H1 (cell line): ENCODE data around the gene EPHB1. TPM values are rescaled to one million over a fixed set of nuclear protein-coding genes. Genes with fewer than 3 reads are reported as not detected.

ENCODE experiments used
- CTCF ChIA-PET: fragments of 300-600 bp; sonication (Branson Sonifier 250); formaldehyde crosslinking; loops from one replicate; lab custom pipeline; 2021; ENCODE audit not compliant: partially characterized antibody; lab: Charles Lee
- POLR2A ChIA-PET: fragments of 300-600 bp; sonication (Branson Sonifier 250); formaldehyde crosslinking; loops from one replicate; lab custom pipeline; 2021; ENCODE audit warnings: inconsistent platforms; ENCODE audit not compliant: partially characterized antibody; lab: Charles Lee
- DNase-seq, 2 experiments: peaks; one replicate each; pipeline versions ENCODE4 v3.0.0 to v3.0.0-alpha.2; 2010 to 2022; ENCODE audit warnings: low spot score in 2 of 2, low read depth in 1 of 2, mixed read lengths in 1 of 2
- FAIRE-seq: peaks from 2 replicates; lab custom pipeline; 2011; peaks lifted over from hg19 to GRCh38; lab: Jason Lieb, UNC
- H2AFZ ChIP-seq: 2 replicates; pipeline ENCODE4 v1.8.1; 2012; ENCODE audit warnings: low read length, inconsistent platforms
- H2AK5ac ChIP-seq: 2 replicates; pipeline ENCODE4 v1.6.1; 2013; ENCODE audit warnings: low read depth, low read length
- H2BK120ac ChIP-seq: replicated peaks from 2 replicates; pipeline ENCODE3; 2013; ENCODE audit warnings: low read depth, low read length, inconsistent platforms
- H2BK12ac ChIP-seq: 2 replicates; pipeline ENCODE4 v1.6.1; 2013; ENCODE audit warnings: low read depth, low read length
- H2BK15ac ChIP-seq: 2 replicates; pipeline ENCODE4 v1.6.1; 2013; ENCODE audit warnings: low read length
- H2BK20ac ChIP-seq: 2 replicates; pipeline ENCODE4 v1.6.1; 2013; ENCODE audit warnings: low read length
- H2BK5ac ChIP-seq: 2 replicates; pipeline ENCODE4 v1.6.1; 2013; ENCODE audit warnings: low read depth, low read length
- H3K14ac ChIP-seq: 2 replicates; pipeline ENCODE4 v1.6.1; 2013; ENCODE audit warnings: inconsistent platforms; ENCODE audit not compliant: insufficient read length
- H3K18ac ChIP-seq: 2 replicates; pipeline ENCODE4 v1.6.1; 2013; ENCODE audit warnings: low read length; ENCODE audit errors: extremely low read depth
- H3K23ac ChIP-seq: 2 replicates; pipeline ENCODE4 v1.6.1; 2013; ENCODE audit warnings: inconsistent platforms; ENCODE audit not compliant: insufficient read length
- H3K23me2 ChIP-seq: 2 replicates; pipeline ENCODE4 v1.6.1; 2013; ENCODE audit warnings: low read depth, low read length
- H3K27ac ChIP-seq: 2 replicates; pipeline ENCODE4 v1.6.1; 2011; ENCODE audit warnings: low read depth, low read length, inconsistent platforms
- H3K27me3 ChIP-seq, 4 experiments: replicated peaks in 1 of 4; 1 replicate in 1 of 4; 2 replicates in 3 of 4; pipeline versions ENCODE4 v1.6.1 to v1.8.1; 2011 to 2013; ENCODE audit warnings: low read length in 3 of 4, mild to moderate bottlenecking in 3 of 4, inconsistent platforms in 2 of 4, mixed read lengths in 2 of 4, moderate library complexity in 1 of 4; ENCODE audit not compliant: control insufficient read depth in 3 of 4, insufficient read depth in 3 of 4; ENCODE audit errors: extremely low read depth in 1 of 4
- H3K36me3 ChIP-seq, 4 experiments: 2 replicates each; pipeline versions ENCODE4 v1.6.1 to v1.8.1; 2011 to 2013; ENCODE audit warnings: mild to moderate bottlenecking in 4 of 4, low read length in 3 of 4, moderate library complexity in 2 of 4, control low read depth in 1 of 4, inconsistent platforms in 1 of 4; ENCODE audit not compliant: insufficient read depth in 4 of 4, control insufficient read depth in 2 of 4
- H3K4ac ChIP-seq: replicated peaks from 2 replicates; pipeline ENCODE3; 2013; ENCODE audit warnings: low read length, low read depth, mixed read lengths, inconsistent platforms; ENCODE audit not compliant: insufficient read length
- H3K4me1 ChIP-seq, 4 experiments: replicated peaks in 1 of 4; 1 replicate in 1 of 4; 2 replicates in 3 of 4; pipeline versions ENCODE4 v1.6.1 to v1.8.1; 2011 to 2013; ENCODE audit warnings: low read length in 3 of 4, inconsistent platforms in 2 of 4, mixed read lengths in 1 of 4; ENCODE audit not compliant: insufficient read depth in 4 of 4, control insufficient read depth in 3 of 4
- H3K4me2 ChIP-seq, 2 experiments: 2 replicates each; pipeline versions ENCODE4 v1.6.1 to v1.8.1; 2011 to 2013; ENCODE audit warnings: low read depth in 2 of 2, low read length in 2 of 2, control low read depth in 1 of 2, inconsistent platforms in 1 of 2, mild to moderate bottlenecking in 1 of 2; ENCODE audit not compliant: insufficient read depth in 1 of 2
- H3K4me3 ChIP-seq, 4 experiments: fragments of 200-600, 300-600 bp in 1 of 4; sonication (generic), shearing (Covaris generic), sonication (Bioruptor Twin) in 1 of 4; 2 replicates each; pipeline versions ENCODE4 v1.5.1 to v1.8.1; 2011 to 2016; ENCODE audit warnings: low read length in 4 of 4, low read depth in 3 of 4, control low read depth in 2 of 4, inconsistent platforms in 2 of 4, mild to moderate bottlenecking in 2 of 4, mixed read lengths in 1 of 4, moderate library complexity in 1 of 4; ENCODE audit not compliant: insufficient read depth in 2 of 4; ENCODE audit errors: extremely low read depth in 1 of 4
- H3K56ac ChIP-seq: replicated peaks from 2 replicates; pipeline ENCODE3; 2013; ENCODE audit warnings: low read depth, mild to moderate bottlenecking, mixed read lengths, low read length, inconsistent platforms; ENCODE audit not compliant: insufficient read length
- H3K79me1 ChIP-seq: 2 replicates; pipeline ENCODE4 v1.6.1; 2013; ENCODE audit warnings: low read depth, low read length, control low read depth
- H3K79me2 ChIP-seq, 2 experiments: 2 replicates each; pipeline versions ENCODE4 v1.6.1 to v1.8.1; 2012 to 2013; ENCODE audit warnings: low read length in 2 of 2, mild to moderate bottlenecking in 2 of 2, inconsistent platforms in 1 of 2; ENCODE audit not compliant: insufficient read depth in 2 of 2, control insufficient read depth in 1 of 2
- H3K9ac ChIP-seq, 4 experiments: replicated peaks in 1 of 4; 1 replicate in 1 of 4; 2 replicates in 3 of 4; pipeline versions ENCODE4 v1.6.1 to v1.8.1; 2011 to 2013; ENCODE audit warnings: low read depth in 3 of 4, low read length in 3 of 4, control low read depth in 2 of 4, mild to moderate bottlenecking in 2 of 4, moderate library complexity in 2 of 4, inconsistent platforms in 1 of 4; ENCODE audit errors: extremely low read depth in 1 of 4
- H3K9me3 ChIP-seq, 2 experiments: 2 replicates each; pipeline versions ENCODE4 v1.6.1 to v1.8.1; 2012 to 2013; ENCODE audit warnings: mild to moderate bottlenecking in 2 of 2, moderate library complexity in 2 of 2, control low read depth in 1 of 2, inconsistent platforms in 1 of 2, low read depth in 1 of 2, low read length in 1 of 2, mixed read lengths in 1 of 2; ENCODE audit not compliant: insufficient read depth in 2 of 2
- H4K20me1 ChIP-seq, 2 experiments: replicated peaks in 1 of 2; 2 replicates each; pipeline versions ENCODE3 to v1.8.1; 2011 to 2013; ENCODE audit warnings: inconsistent platforms in 2 of 2, low read length in 2 of 2, mild to moderate bottlenecking in 1 of 2; ENCODE audit not compliant: insufficient read depth in 2 of 2, control insufficient read depth in 1 of 2
- H4K5ac ChIP-seq: 2 replicates; pipeline ENCODE4 v1.6.1; 2013; ENCODE audit warnings: low read length, low read depth, mixed read lengths, inconsistent platforms; ENCODE audit not compliant: insufficient read length
- H4K8ac ChIP-seq: 2 replicates; pipeline ENCODE4 v1.8.0; 2013; ENCODE audit warnings: mild to moderate bottlenecking, moderate library complexity, low read length, inconsistent platforms; ENCODE audit not compliant: insufficient read depth; ENCODE audit errors: extremely low read depth
- H4K91ac ChIP-seq: replicated peaks from 2 replicates; pipeline ENCODE3; 2013; ENCODE audit warnings: low read length, mixed read lengths, inconsistent platforms; ENCODE audit not compliant: insufficient read length
- BCL11A ChIP-seq, 2 experiments: IDR thresholded peaks; one replicate each; pipeline ENCODE4 v1.6.1; 2011; ENCODE audit warnings: low read depth in 2 of 2, low read length in 2 of 2, mild to moderate bottlenecking in 2 of 2
- CBX8 ChIP-seq: fragments of 300-800, 300-1000 bp; sonication (generic); IDR thresholded peaks from 2 replicates; pipeline ENCODE4 v1.7.1; 2016; ENCODE audit warnings: low read depth, low read length, borderline replicate concordance
- EP300 ChIP-seq, 2 experiments: IDR thresholded peaks; 1 replicate in 1 of 2; 2 replicates in 1 of 2; pipeline ENCODE4 v1.6.1; 2011 to 2012; ENCODE audit warnings: low read depth in 2 of 2, low read length in 2 of 2, mild to moderate bottlenecking in 2 of 2, borderline replicate concordance in 1 of 2, inconsistent platforms in 1 of 2, moderate library complexity in 1 of 2
- KDM1A ChIP-seq: fragments of 200-600, 300-600 bp; sonication (generic); IDR thresholded peaks from 2 replicates; pipeline ENCODE4 v1.7.1; 2016; ENCODE audit warnings: mild to moderate bottlenecking, low read length, borderline replicate concordance
- NRF1 ChIP-seq: IDR thresholded peaks from 2 replicates; pipeline ENCODE4 v1.6.1; 2011; ENCODE audit warnings: mild to moderate bottlenecking, low read depth, low read length, improper control_type of control experiment
- RNF2 ChIP-seq: fragments of 200-900, 300-1000 bp; sonication (generic); IDR thresholded peaks from 2 replicates; pipeline ENCODE4 v1.7.1; 2016; ENCODE audit warnings: borderline replicate concordance, low read depth, mild to moderate bottlenecking, antibody characterized with exemption, low read length; ENCODE audit not compliant: poor library complexity, severe bottlenecking; ENCODE audit errors: missing control alignments
- SUZ12 ChIP-seq: fragments of 200-600 bp; sonication (generic); IDR thresholded peaks from 2 replicates; pipeline ENCODE4 v1.6.1; 2012; ENCODE audit warnings: mild to moderate bottlenecking, inconsistent platforms, low read length, moderate library complexity, mixed read lengths
- WGBS, 2 experiments: shearing (Covaris generic) in 1 of 2; methylation state at CpG; one replicate each; pipeline versions ENCODE4 v1.1.6 to v1.1.7; 2013 to 2015; ENCODE audit warnings: low lambda C conversion rate in 2 of 2, mixed read lengths in 2 of 2, inconsistent platforms in 1 of 2, low coverage in 1 of 2, missing lambda C conversion rate in 1 of 2; ENCODE audit not compliant: insufficient replicate concordance in 2 of 2, insufficient coverage in 1 of 2, insufficient read length in 1 of 2; ENCODE audit errors: extremely low coverage in 1 of 2, missing lambda C conversion rate in 1 of 2; 5-methylcytosine and 5-hydroxymethylcytosine counted together
- polyA plus RNA-seq, 7 experiments: library from polyadenylated mRNA; depleted of rRNA in 3 of 7; stranded (reverse) in 5 of 7; unstranded in 2 of 7; fragments of >200 nt in 5 of 7; fragments of 200-250 nt in 2 of 7; gene quantifications; 1 replicate in 5 of 7; 2 replicates in 1 of 7; 4 replicates in 1 of 7; pipeline versions ENCODE4 v1.2.1 to v1.2.3, GENCODE V29; 2011 to 2013; ENCODE audit warnings: missing spikeins in 2 of 7, mixed read lengths in 2 of 7
- total RNA-seq: library from RNA; stranded (reverse); fragmentation: NEBNext Ultra II Directional; extraction: Animal tissue kit (Norgen Biotek cat#: 25700); gene quantifications from 2 replicates; pipeline ENCODE4 v1.2.1, GENCODE V29; 2021

The EPHB1 gene
- total and polyA plus RNA-seq, 2 of the 8 experiments (the other 6 are each of a cell fraction or from before 2014, with no cell fraction given), result 3.5 to 5.9 TPM

- H3K14ac ChIP-seq, result no peak overlapping the region
- TF ChIP-seq CBX8 (no peak), KDM1A (no peak), EP300 (IDR thresholded peaks at IDR 0.05; ENCODE audit: borderline replicate concordance in 1 of 2, low read depth in 2 of 2, low read length in 2 of 2) (no peak), RNF2 (no peak), NRF1 (no peak), SUZ12 (no peak), BCL11A (IDR thresholded peaks at IDR 0.05; ENCODE audit: low read depth in 2 of 2, low read length in 2 of 2) (no peak)
These were observed 368.6 kb downstream of the EPHB1 start for GRCh38 chr3:135163701-135164100.

More at GRCh38 chr3:135163701-135164100, 368.6 kb downstream of the EPHB1 start:
- Histone ChIP-seq H3K4me1 (peaks cover 0 to 9% (median 4%) of the 10 kb centered on the region in 4 experiments; a peak in 5 of 7 replicates), H3K9ac (no peak overlapping the region), H3K4me3 (no peak overlapping the region), H2BK5ac (no peak overlapping the region), H3K27me3 (no peaks in the 10 kb centered on the region), H2BK15ac (no peak overlapping the region), H2BK20ac (no peak overlapping the region), H2AFZ (no peak overlapping the region), H3K79me2 (no peaks in the 10 kb centered on the region), H4K8ac (no peak overlapping the region), H3K4ac (no peak overlapping the region), H3K79me1 (no peaks in the 10 kb centered on the region), H4K5ac (no peak overlapping the region), H2AK5ac (no peak overlapping the region), H4K91ac (no peak overlapping the region), H3K9me3 (no peaks in the 10 kb centered on the region), H3K4me2 (no peak overlapping the region), H3K23me2 (no peaks in the 10 kb centered on the region), H2BK120ac (no peak overlapping the region), H2BK12ac (no peak overlapping the region), H3K23ac (no peak overlapping the region), H3K27ac (no peak overlapping the region), H3K36me3 (no peaks in the 10 kb centered on the region), H3K56ac (no peak overlapping the region), H4K20me1 (no peaks in the 10 kb centered on the region), H3K18ac (no peak overlapping the region)
- no peak for DNase-seq
- FAIRE-seq, result no peak
- ChIA-PET POLR2A (no interaction called here), CTCF (no interaction called here)
- WGBS, 2 experiments, result 95% methylated on average over 5 of the region's 5 CpGs; no CpG with 5 or more reads in 1 of the 2 experiments
